ENCODE data around the gene GPR108.
"Not testable (repeated sequence)": the region's sequence is repeated elsewhere in the genome, so short reads cannot be mapped to it uniquely, and the experiment has no call there.

Gene GPR108

GRCh38 chr19:6737284-6737872 lies at the start of gene GPR108:
TSS of gene GPR108 (minus strand) at chr19:6737580. CDS start at chr19:6737576, 4 bp downstream.
- peak; percentile 98 for DNase-seq

- no peak for DNase-seq
These were observed 41.8 kb upstream of the GPR108 start for GRCh38 chr19:6779206-6779605.

- no peak for DNase-seq
These were observed 41.0 kb upstream of the GPR108 start for GRCh38 chr19:6778386-6778785.

GRCh38 chr19:6777434-6777833 lies 40.1 kb upstream of the GPR108 start:
- no peak for DNase-seq

- no peak for DNase-seq
These were observed 39.6 kb upstream of the GPR108 start for GRCh38 chr19:6776999-6777398.

- DNase-seq, result not testable (repeated sequence)
These were observed 38.7 kb upstream of the GPR108 start for GRCh38 chr19:6776045-6776444.

- DNase-seq, result no peak
These were observed 37.7 kb upstream of the GPR108 start for GRCh38 chr19:6774821-6775707.

GRCh38 chr19:6773323-6773931 lies 36.0 kb upstream of the GPR108 start:
- no peak for DNase-seq

GRCh38 chr19:6772866-6773322 lies 35.5 kb upstream of the GPR108 start:
- no peak for DNase-seq

GRCh38 chr19:6772028-6772865 lies 34.9 kb upstream of the GPR108 start, which contains the start of gene VAV1:
TSS of gene VAV1 (plus strand) at chr19:6772708. CDS start at chr19:6772808, 100 bp downstream.
- peak; percentile 77 for DNase-seq

- not testable (repeated sequence) for DNase-seq
These were observed 34.3 kb upstream of the GPR108 start for GRCh38 chr19:6771648-6772027.

- no peak for DNase-seq
These were observed 31.7 kb upstream of the GPR108 start for GRCh38 chr19:6769006-6769619.

GRCh38 chr19:6768236-6768785 lies 30.9 kb upstream of the GPR108 start:
- no peak for DNase-seq

GRCh38 chr19:6767357-6768235 lies 30.2 kb upstream of the GPR108 start, which contains the start of gene SH2D3A:
TSS of gene SH2D3A (minus strand) at chr19:6767435. CDS start at chr19:6763748, 3,687 bp downstream.
- peak; percentile 95 for DNase-seq

GRCh38 chr19:6767081-6767356 lies 29.6 kb upstream of the GPR108 start:
- no peak for DNase-seq

- DNase-seq, result no peak
These were observed 29.1 kb upstream of the GPR108 start for GRCh38 chr19:6766357-6767080.

- DNase-seq, result no peak
These were observed 28.5 kb upstream of the GPR108 start for GRCh38 chr19:6765738-6766356.

- DNase-seq, result not testable (repeated sequence)
These were observed 24.9 kb upstream of the GPR108 start for GRCh38 chr19:6762253-6762797.

GRCh38 chr19:6761053-6761676 lies 23.8 kb upstream of the GPR108 start:
- no peak for DNase-seq

All from activated CD4-positive, alpha-beta T cell treated with anti-CD3 and anti-CD28 coated beads, Interleukin-2, amount 50 U/mL, for 1 hour (primary cell).